Inferior parietal cortex (tissue), 1 donor: Measurements from ENCODE around the gene CDK4.

Source experiments
- DNase-seq: peaks from one replicate; pipeline ENCODE4 v3.0.0-alpha.2; 2016; ENCODE audit errors: extremely low spot score

Gene CDK4

DNA sequence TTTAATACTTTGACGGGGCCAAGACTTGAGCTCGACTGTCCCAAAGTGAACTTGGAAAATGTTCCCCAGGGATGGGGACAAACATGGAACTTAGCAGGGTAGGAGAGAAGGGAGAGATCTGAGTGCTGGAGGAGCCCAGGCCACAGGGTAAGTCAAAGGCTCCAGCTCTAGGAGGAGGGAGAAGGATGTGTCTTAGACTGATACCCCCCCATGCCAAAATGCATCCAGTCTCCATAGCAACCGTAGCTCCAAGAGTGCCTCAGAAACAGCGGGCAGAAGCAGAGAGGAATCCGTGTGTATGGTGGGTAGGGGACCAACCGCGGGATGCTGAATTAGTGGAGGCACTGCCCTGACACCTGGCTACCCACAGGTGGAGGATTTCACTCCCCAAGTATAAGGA, 12.7 kb downstream of the CDK4 start:
- DNase-seq: no peak

DNA sequence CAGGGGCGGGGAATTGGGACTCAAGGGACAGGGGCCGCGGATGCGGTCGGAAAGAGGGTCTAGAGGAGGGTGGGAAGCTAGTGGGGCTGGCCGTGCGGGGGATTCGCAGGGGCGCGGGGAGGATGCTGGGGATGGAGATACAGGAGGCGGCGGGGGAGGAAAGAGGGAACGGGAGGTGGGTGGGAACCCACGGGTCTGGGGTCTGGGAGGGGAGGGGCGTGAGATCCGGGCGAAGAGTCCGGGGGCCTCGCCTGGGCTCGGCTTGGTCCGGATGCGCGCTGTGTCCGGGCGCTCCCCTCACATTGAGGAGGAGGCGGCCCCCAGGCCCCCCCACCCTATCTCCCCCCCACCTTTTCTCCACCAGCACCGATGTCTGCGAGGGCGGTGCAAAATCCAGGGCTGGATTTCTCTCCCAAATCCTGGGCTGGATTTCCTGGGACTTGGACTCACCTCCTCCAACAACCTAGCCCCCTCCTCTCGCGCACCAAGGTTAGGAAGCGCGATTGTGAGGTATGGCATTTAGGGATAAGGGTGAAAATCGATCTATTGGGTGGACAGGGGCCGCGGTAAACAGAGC, 13.4 kb downstream of the CDK4 start, which contains the start of gene AGAP2:
Gene AGAP2, minus strand, starts transcription at position 82 of the 577 bp plus-strand sequence. CDS start 496 bp downstream, outside the sequence.
- DNase-seq: no peak

DNA sequence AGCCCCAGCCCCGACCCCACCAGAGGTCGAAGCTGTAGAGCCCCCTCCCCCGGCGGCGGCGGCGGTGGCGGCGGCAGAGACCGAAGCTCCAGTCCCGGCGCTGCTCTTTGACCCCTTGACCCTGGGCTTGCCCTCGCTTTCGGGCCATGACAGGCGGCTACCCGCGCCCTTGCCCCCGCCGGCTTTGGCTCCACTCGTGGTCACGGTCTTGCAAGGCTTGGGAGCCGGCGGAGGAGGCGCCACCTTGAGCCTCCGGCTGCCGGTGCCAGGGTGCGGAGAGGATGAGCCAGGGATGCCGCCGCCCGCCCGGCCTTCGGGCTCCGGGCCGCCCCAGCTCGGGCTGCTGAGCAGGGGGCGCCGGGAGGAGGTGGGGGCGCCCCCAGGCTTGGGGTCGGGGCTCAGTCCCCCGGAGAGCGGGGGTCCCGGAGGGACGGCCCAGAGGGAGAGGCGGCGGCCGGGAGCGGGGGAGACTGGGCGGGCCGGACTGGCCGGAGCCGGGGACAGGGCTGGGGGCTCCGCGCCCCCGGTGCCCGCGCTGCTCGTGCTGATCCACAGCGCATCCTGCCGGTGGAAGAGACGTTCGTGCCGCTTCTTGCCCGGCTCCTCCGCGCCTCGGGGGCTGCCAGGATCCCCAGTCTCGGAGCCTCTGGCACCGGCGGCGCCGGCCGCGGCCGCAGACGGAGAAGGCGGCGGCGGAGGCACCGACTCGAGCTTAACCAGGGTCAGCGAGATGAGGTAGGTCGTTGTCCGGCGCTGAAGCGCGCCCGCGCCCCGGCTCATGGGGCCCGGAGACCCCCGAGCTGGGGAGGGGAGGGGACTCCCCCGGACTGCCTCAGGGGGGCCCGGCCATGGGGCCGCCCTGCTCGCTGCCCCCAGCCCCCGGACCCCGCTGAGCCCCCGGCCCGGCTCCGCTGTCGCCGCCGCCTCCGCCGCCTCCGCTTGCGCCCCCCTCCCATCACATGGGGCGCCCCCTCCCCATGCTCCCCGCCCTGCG, 14.3 kb downstream of the CDK4 start:
- no peak for DNase-seq

DNA sequence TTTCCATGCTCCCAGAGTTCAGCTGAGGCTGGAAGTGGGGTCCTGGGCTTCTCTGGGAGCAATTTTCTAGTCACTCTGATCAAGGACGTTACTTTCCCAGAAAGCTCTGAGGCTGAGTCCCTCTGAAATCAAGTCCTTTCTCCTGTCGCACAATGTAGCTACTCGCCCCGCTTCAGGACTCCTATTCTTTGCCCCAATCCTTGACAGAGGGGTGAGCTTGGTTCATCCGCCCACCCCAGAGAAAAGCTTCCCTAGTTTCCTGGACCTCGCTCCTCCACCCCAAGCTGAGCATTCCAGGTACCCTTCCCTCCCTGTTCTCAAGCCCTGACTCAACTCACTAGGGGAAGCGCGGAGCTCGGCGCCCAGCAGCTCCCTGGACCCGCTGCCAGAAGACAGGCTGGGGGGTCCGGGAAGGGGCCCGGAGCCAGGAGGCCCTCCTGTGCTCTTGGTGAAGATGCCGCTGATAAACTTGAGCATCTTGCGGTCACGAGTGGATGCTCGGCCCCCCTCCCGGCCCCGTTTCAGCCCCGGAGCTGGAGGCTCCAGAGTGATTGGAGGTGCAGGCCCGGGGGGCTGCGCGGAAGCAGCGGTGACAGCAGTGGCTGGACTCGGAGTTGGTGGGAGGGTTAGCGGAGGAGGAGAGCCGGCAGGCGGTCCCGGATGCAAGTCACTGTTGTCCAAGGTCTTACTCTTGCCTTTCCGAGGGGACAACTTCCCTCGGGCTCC, 15.2 kb downstream of the CDK4 start:
- DNase-seq: no peak

DNA sequence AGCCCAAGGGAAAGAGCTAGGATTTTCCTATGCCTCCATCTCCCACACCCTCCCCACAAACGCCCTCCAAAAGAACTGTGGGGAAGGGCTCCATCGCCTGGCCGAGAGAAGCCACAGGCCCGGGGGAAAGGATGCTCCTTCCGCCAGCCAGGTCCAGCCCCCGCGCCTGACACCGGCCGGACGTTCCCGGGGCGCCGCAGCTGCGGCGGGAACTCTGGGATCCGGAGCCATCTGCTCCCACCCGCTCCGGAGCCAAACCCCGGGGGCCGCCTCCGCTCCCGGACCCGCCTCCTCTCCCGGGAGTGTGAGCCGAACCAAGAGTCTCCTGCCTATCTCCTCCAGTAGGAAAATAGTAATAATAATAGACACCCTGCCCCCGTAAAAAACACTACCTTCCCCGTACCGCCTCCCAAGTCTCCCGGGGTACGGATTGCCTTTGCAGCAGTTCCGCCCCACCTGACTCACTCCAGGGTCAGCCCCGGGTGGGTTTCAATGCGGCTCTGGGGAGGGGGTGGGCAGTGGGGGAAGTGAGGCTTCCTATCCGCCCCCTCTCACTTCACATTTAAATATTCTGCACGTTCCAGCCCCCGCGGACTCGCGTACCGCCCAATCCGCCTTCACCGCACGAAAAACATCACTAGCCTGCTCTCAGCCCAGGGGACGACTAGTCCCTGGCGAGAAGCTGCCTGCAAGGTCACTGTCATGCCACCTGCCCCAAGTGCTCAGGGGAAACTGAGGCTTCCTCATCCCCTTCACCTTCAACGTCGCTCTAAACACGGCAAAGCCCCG, 16.0 kb downstream of the CDK4 start:
- DNase-seq: no peak

DNA sequence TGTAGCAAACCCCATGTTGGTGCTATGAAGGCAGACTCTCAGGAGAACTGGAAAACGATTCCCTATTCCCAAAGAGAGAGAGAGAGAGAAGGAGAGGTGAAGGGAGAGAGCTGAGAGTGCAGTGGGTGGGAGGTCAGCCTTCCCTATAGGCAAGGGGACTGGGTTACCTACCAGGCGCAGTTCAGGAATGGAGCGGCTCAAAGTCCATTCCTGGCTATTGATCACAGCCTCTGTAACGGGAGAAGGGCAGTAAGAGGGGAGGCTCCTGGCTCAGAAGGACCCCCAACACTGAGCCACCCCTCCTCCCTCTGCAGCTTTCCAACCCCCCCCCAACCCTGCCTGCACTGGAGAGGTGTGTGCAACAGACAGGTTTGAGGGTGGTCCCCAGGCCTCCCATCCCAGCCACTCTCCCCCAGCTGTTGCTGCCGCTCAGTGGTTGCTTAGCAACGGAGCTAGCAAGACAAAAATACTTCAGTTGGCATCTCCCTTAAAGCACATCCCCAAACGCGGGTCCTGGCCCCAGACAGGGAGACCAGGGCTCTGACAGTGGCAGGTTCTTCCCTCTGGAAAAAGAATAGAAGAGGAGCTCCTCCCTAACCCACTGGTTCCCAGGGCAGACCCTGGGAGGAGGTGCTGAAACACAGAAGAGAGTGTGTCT, 16.8 kb downstream of the CDK4 start:
- no peak for DNase-seq

DNA sequence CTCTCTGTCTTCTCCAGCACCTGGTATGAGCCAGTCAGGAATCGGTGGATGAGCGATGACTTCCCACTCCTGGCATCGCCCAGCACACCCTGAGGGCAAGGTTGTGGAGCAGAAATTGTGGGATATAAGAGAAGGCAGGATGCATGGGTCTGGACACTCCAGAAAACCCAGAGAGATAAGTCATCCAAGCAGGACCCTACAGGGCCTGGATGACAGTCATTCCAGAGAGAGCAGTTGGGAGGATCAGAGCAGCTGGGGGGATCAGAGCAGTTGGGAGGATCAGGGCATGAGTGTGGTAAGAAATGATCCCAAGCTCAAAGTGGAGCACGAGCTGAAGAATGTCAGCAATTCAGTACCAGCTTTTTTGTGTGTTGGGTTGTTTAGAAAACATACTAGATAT, 17.5 kb downstream of the CDK4 start:
- no peak for DNase-seq

DNA sequence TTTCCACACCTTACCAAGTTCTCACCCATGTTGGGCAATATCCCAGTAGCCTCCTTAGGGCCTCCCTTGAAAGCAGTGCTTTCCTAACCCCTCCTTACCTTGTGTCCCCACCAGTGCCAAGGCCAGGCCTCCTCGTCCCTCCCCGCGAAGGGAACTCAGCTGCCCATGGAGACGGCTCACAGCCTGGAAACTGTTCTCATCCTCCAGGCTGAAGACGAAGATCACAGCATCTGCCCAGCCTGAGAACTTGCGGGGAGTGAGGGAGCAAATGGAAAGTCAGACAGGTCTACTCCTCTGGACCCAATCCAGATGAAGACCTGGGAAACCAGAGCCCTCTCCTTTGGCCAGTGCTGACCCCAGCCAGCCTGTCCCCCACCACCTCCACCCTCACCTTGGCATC, 18.2 kb downstream of the CDK4 start:
- no peak for DNase-seq

DNA sequence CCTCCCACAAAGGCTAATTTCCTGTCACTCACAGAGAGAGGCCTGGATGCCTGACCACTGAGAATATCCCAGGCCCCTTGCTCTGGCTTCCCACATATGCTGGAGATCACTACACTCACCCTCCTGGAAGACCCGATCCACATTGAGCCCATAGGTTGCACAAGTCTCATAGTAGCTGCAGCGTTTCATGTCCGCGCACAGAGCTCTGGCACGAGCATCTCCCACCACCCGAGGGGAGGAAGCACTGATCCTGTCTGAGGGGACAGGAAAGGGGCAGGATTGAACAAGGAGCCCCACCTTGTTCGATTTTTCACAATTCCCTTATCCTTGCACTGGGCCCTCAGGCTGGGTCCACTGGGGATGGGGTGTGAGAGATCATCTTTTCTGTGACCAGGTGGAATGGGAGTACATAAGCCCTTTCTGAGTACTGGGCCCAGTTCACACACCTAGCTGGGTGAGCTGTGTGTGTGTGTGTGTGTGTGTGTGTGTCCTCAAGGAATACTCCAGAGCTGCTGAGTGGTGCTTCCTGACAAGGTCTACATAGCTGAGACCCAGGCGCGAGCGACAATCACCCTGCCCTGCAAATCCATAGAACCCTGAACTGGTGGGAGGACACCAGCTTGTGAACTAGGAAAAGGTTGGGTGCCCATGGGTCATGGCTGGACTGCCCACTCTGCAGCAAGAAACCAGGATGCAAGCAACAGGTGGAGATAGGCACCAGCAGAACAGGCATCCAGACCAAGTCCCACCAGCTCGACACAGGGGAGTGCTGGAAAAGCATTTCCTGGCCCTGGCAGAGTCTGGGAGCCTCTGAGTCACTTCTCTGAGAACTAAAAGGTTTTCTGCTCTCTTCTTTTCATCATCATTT, 19.1 kb downstream of the CDK4 start:
- DNase-seq: no peak

DNA sequence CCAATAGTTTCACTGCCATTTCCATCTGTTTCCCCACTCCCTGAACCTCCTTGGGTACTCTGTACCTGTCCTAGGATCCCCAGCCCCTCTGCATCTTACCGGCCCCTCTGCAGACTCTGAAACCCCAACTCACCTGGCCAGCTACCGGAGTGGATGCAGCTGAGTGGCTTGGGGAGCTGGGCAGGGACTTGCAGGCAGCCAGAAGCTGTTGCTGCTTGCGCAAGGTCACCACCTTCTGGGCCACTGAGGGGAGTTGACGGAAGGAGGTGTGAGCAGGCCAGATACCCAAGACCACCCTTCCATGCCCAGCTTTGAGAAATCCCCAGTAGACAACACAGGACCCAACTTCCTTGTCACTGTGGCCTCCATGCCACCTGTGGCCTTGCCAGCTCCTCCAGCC, 19.8 kb downstream of the CDK4 start:
- no peak for DNase-seq

DNA sequence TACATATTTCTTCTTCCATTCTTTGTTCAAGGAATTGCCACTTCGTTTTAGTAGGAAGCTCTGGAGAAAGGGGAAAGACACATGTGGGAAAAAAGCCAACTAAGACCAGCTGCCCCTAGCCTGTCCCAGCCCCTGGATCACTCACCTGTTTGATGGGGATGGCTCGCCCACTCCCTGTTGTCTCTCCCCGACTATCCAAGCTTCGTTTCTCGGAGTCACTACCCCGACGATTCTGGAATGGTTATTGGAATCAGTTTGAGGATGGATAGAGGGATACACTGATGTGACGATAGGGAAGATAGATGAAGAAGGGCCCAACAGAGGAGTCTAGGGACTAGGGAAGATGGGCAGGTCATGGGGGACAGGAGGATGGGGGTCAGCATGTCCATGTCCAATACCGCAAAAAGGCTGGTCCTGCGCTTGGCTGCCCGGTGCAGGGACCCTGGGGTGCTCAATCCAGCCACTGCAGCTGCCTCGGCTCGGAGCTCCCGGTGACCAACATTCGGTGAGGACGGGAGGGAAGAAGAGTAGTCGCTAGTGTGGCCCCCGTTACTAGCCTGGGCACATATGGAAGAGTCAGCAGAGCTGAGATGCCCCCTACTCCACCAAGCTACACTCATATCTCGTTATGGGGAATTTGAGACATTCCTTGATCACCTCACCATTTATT, 20.6 kb downstream of the CDK4 start:
- no peak for DNase-seq

DNA sequence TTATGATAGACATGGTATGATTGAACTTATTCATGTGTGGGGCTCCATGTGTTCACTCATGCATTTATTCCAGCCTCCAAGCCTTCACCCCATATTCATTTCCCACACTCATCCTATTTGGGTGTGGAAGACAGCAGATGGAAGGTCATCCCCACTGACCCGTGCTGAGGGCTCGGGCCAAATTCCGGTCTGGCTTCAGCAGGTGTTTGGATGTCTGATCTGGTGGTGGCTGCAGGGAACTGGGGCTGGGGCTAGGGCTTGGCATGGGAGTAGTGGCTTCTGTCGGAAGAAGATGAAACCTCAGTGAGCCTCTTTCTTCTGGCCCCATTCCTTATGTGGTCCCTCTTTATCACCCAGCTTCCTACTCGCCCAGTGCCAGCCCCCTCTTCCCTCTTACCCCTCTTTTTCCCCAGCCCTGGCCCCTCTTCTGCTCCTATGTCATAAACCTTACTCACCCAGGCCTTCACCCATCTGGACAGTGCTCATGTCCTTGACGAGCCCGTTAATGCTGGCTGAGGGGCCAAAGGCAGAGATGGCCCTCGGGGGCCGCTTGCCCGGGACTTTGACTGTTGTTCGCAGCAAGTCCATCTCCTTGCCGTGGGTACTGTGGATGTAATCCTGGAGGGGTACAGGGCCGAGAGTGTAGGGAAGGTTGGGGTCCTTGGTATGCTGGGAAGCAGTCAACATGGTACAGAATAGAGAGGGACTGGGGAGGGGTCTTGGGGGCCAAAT, 21.6 kb downstream of the CDK4 start:
- no peak for DNase-seq

DNA sequence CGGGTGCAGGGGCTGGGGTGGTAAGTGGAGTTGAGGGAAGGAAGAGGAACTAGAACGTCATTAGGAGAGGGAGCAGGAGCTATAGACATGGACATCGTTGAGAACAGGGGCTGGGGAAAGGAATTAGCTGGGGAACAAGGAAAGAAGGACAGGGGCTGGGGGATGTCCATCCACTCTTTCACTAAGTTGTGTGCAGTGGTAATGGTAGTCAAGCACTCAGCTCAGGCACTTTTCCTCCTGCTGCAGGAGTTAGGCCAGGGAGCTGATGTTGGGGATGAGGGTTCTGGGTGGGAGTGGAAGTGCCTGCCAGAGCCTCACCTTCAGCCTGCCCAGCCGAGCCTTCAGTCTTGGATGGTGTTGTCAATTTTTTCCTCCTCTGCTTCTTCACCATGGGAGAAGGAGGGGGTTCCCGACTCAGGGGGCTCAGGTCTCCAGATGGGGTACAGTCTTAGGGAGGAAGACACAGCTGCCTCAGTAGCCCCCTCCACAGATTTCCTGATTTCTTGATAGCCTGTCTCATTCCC, 22.7 kb downstream of the CDK4 start:
- DNase-seq: no peak

DNA sequence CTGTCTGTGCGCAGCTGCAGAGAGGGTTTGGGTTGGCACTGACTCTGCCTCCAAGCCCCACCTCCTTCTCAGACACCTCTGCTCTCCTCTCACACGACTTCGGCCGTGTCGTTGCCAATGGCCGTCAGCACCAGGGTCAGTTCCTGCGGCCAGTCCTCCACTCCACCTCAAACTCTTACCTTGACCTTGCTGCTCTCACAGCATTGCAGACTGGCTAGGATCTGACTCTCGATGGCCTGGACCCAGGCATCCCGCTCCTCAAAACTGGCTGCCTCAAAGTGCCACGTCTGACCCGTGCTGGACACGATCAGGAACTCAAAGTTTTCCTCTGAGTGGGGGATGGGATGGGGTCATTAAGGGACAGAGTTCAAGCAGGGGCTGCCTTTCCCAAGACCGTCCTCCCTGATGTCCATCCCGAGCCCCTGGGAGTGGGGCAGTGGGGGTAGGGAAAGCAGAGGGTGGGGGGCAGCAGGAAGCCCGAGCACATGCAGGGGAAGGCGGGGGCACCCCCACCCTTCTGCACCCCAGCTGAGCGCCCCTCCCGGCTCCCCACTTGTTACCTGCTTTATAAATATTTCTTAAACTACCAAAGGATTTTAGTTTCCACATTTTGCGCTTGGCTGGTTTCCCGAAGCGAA, 24.2 kb downstream of the CDK4 start:
- DNase-seq: no peak

DNA sequence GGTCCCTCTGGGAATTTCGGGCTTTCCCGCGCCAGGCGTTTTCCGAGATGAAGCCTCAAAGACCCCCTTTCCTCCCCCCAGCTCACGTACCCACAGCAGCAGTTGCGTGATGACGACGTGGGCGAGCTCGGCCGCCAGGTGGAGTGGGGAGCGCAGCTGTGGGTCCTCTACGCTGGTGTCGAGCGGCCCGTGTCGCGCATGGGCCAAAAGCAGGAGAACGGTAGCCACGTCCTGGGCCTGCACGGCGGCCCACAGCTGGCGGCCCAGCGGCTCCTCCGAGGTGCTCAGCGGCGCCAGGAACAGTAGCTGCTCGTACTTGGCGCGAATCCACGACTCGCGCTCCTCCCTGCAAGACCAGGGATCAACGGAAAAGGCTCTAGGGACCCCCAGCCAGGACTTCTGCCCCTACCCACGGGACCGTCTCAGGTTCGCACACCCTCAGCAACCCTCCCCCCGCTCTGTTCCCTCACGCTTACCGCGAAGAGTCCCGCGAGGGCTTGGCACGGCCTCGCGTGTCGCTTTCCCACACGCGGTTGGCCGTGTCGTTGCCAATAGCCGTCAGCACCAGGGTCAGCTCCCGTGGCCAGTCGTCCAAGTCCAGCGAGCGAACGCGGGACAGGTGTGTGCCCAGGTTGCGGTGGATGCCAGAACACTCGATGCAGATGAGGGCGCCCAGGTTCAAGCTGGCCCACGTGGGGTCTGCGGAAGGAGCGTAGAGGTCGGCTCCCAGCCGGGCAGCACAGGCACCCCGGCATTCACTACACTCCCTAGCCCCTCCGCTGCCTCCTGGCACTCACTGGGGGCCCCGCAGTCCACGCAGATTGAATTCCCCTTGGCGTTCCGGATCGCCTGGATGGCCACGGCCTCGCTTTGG, 25.0 kb downstream of the CDK4 start:
- no peak for DNase-seq

DNA sequence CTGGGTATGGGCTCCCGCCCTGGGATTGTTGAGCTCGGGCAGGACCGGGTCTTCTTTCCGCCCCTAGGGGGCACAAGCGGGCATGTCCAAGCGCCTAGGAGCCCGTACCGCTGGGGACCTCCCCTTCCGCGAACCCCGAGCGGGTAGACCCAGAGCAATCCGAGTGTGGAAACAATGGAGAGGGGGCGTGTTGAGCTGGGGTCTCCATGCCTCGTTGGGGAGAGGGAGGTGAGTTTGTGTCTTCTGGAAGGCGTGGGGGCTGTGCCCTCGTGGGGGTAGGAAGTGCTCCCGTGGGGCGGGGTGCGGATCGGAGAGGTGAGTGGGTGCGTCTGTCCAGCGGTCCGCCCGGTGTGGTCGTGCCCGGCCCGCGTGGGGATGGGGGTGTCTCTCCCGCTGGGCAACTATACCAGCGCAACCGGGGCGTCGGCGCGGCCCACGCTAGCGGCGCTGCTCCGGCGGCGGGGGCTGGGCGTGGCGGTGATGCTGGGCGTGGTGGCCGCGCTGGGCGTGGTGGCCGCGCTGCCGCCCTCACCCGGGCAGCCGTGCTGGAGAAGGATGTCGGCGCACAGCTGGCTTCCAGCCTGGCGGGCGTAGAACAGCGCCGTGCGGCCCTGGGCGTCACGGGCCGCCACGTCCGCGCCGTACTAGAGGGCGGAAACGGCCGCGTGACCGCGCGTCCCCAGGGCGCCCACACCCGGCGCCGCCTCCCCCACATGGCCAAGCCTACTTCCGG, 25.8 kb downstream of the CDK4 start:
- no peak for DNase-seq

DNA sequence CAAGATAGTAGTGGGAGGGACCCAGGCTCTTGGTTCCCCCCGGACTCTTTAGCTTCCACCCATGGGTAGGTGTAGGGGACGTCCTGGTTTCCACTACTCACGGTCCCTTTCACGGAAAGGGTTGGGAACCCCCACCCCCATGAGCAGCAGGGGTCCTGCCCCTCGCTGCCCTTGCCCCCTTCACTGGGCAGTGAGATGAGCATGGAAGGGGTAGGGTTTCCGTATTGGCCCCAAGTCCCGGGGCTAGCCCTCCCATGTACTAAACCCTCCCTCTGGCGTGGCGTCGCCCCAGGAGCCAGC, 26.3 kb downstream of the CDK4 start:
- no peak for DNase-seq
